Cardiac fibroblast (primary cell): ENCODE results near the gene ERCC6L2.
A peak's percentile ranks its signal among the peaks of the same experiment; 100 is the strongest.

Experiments
- DNase-seq, 2 donors: peaks; one replicate each; pipeline versions ENCODE4 v3.0.0 to v3.0.0-alpha.2; 2010; ENCODE audit warnings: low read depth in 2 of 2
- H3K4me3 ChIP-seq, 2 donors: replicated peaks in 1 of 2; 1 replicate in 1 of 2; 2 replicates in 1 of 2; pipeline ENCODE4 v1.5.1; 2011; ENCODE audit warnings: low read depth in 2 of 2, low read length in 2 of 2, mild to moderate bottlenecking in 2 of 2, moderate library complexity in 1 of 2
- CTCF ChIP-seq: IDR thresholded peaks from one replicate; pipeline ENCODE4 v1.5.1; 2011; ENCODE audit warnings: low read depth, mild to moderate bottlenecking, low read length, inconsistent platforms

Gene ERCC6L2

GRCh38 chr9:95978106-95978505, 102.6 kb downstream of the ERCC6L2 start:
- TF ChIP-seq CTCF = no peak
- no peak for DNase-seq
- H3K4me3 ChIP-seq = no peak overlapping the region

- no peak overlapping the region for H3K4me3 ChIP-seq
- no peak for DNase-seq
- no peak for TF ChIP-seq CTCF
These were observed 104.0 kb downstream of the ERCC6L2 start for GRCh38 chr9:95979446-95979845.

GRCh38 chr9:95980262-95981125, 105.0 kb downstream of the ERCC6L2 start:
- H3K4me3 ChIP-seq = no peak overlapping the region
- no peak for TF ChIP-seq CTCF
- peak; percentile 30 to 64 for DNase-seq

GRCh38 chr9:95981761-95982390, 106.4 kb downstream of the ERCC6L2 start:
- TF ChIP-seq CTCF = no peak
- no peak overlapping the region for H3K4me3 ChIP-seq
- DNase-seq = no peak

- TF ChIP-seq CTCF = no peak
- no peak overlapping the region for H3K4me3 ChIP-seq
- DNase-seq = no peak
These were observed 110.1 kb downstream of the ERCC6L2 start for GRCh38 chr9:95985440-95986055.

- no peak for TF ChIP-seq CTCF
- peak; percentile 47 to 67 for DNase-seq
- H3K4me3 ChIP-seq = no peak overlapping the region
These were observed 113.8 kb downstream of the ERCC6L2 start for GRCh38 chr9:95989297-95989696.
